Panc1 (cell line): ENCODE measurements around the gene P2RY14. TPM values are rescaled to one million over a fixed set of nuclear protein-coding genes. Genes with fewer than 3 reads are reported as not detected.

Experiments
- ATAC-seq: fragments of 200-7000 bp; cut with Tn5 transposase; 2 replicates; pipeline ENCODE4 v1.9.1; 2020; ENCODE audit warnings: mild to moderate bottlenecking, moderate library complexity
- Bru-seq: library from RNA; stranded (reverse); fragments of 400-500 nt; gene quantifications from one replicate; lab custom pipeline; 2021; lab: Mats Ljungman, UMichigan
- BruChase-seq, 2 experiments: library from RNA; stranded (reverse); fragments of 400-500 nt; gene quantifications; one replicate each; lab custom pipeline; 2021; lab: Mats Ljungman, UMichigan
- BruUV-seq: library from RNA; stranded (reverse); fragments of 400-500 nt; replicated peaks from 2 replicates; lab custom pipeline; 2021; lab: Mats Ljungman, UMichigan
- CTCF ChIA-PET: fragments of 300-600 bp; sonication (Branson Sonifier 250); formaldehyde crosslinking; loops from one replicate; lab custom pipeline; 2022; ENCODE audit warnings: antibody characterized with exemption; lab: Charles Lee
- POLR2A ChIA-PET: fragments of 300-600 bp; sonication (Branson Sonifier 250); formaldehyde crosslinking; loops from one replicate; lab custom pipeline; 2022; ENCODE audit warnings: antibody characterized with exemption; lab: Charles Lee
- DNase-seq: peaks from one replicate; pipeline ENCODE4 v3.0.0-alpha.2; 2010; ENCODE audit warnings: low read depth, low spot score
- H3K27ac ChIP-seq: 2 replicates; pipeline ENCODE4 v1.5.1; 2011; ENCODE audit warnings: mild to moderate bottlenecking, low read length, inconsistent platforms
- H3K27me3 ChIP-seq: fragments of 200-500 bp; sonication (Bioruptor generic); 2 replicates; pipeline ENCODE4 v1.6.0; 2014; ENCODE audit warnings: low read length, inconsistent platforms; ENCODE audit not compliant: control insufficient read depth, insufficient read depth
- H3K36me3 ChIP-seq: fragments of 200-500 bp; sonication (Bioruptor generic); 2 replicates; pipeline ENCODE4 v1.5.1; 2014; ENCODE audit warnings: inconsistent platforms, mild to moderate bottlenecking, low read length, moderate library complexity; ENCODE audit not compliant: control insufficient read depth, insufficient read depth
- H3K4me1 ChIP-seq: 2 replicates; pipeline ENCODE4 v1.5.1; 2011; ENCODE audit warnings: inconsistent platforms, mild to moderate bottlenecking, low read length, moderate library complexity; ENCODE audit not compliant: control insufficient read depth, insufficient read depth
- H3K4me3 ChIP-seq, 2 experiments: 2 replicates each; pipeline ENCODE4 v1.5.1; 2011 to 2012; ENCODE audit warnings: low read depth in 2 of 2, low read length in 2 of 2, mild to moderate bottlenecking in 2 of 2, inconsistent platforms in 1 of 2, moderate library complexity in 1 of 2
- H3K9me3 ChIP-seq: fragments of 200-500 bp; sonication (Bioruptor generic); 2 replicates; pipeline ENCODE4 v1.5.1; 2014; ENCODE audit warnings: low read depth, mild to moderate bottlenecking, inconsistent platforms, low read length, moderate library complexity; ENCODE audit not compliant: control insufficient read depth, insufficient read depth
- POLR2AphosphoS5 ChIP-seq: IDR thresholded peaks from 2 replicates; pipeline ENCODE4 v1.6.1; 2012; ENCODE audit warnings: mild to moderate bottlenecking, low read depth, low read length, moderate library complexity
- REST ChIP-seq, 2 experiments: IDR thresholded peaks; 2 replicates each; pipeline ENCODE4 v1.6.1; 2011 to 2012; ENCODE audit warnings: low read depth in 2 of 2, control low read depth in 1 of 2, low read length in 1 of 2, mild to moderate bottlenecking in 1 of 2, moderate library complexity in 1 of 2; ENCODE audit not compliant: insufficient read depth in 1 of 2
- SIN3A ChIP-seq: IDR thresholded peaks from 2 replicates; pipeline ENCODE4 v1.6.1; 2012; ENCODE audit warnings: low read depth, mild to moderate bottlenecking, low read length, moderate library complexity, borderline replicate concordance; ENCODE audit not compliant: insufficient read depth
- TCF7L2 ChIP-seq: IDR thresholded peaks from 2 replicates; pipeline ENCODE4 v1.6.1; 2011; ENCODE audit warnings: mild to moderate bottlenecking, low read depth, low read length, inconsistent platforms
- in situ Hi-C: cut with HindIII; loops from 2 replicates; pipeline ENCODE4 v1.10.0; 2016; ENCODE audit warnings: low sequenced_read_pairs, low pct_unique_long_range_greater_than_20kb
- intact Hi-C: fragments of 100-400 bp; cut with micrococcal nuclease; formaldehyde crosslinking; loops from one replicate; pipeline ENCODE4 v1.10.0; 2022; ENCODE audit not compliant: unreplicated experiment
- long read RNA-seq: library from polyadenylated mRNA; unstranded; transcript quantifications from one replicate; pipeline ENCODE4 v2.0.0, GENCODE V29; 2021; ENCODE audit not compliant: unreplicated experiment
- polyA plus RNA-seq: library from polyadenylated mRNA; unstranded; fragments of >200 nt; gene quantifications from one replicate; pipeline ENCODE4 v1.2.1, GENCODE V29; 2012; ENCODE audit warnings: missing spikeins; ENCODE audit not compliant: insufficient read length
- total RNA-seq: library from RNA; stranded (reverse); gene quantifications from one replicate; pipeline ENCODE4 v1.2.1, GENCODE V29; 2021; ENCODE audit not compliant: unreplicated experiment
- TF ChIP-seq, protein P1 (sequence below): fragments of 450-650 bp; IDR thresholded peaks from 2 replicates; pipeline ENCODE4 v1.5.1; 2017; ENCODE audit warnings: mild to moderate bottlenecking

The P2RY14 gene
- total RNA-seq = not detected
- not detected for polyA plus RNA-seq
- not detected for Bru-seq, nascent RNA
- not detected for BruChase-seq, experiment 1, labeled RNA remaining after a 2-hour chase
- not detected for BruChase-seq, experiment 2, labeled RNA remaining after a 6-hour chase
- long read RNA-seq = 0 reads

DNA sequence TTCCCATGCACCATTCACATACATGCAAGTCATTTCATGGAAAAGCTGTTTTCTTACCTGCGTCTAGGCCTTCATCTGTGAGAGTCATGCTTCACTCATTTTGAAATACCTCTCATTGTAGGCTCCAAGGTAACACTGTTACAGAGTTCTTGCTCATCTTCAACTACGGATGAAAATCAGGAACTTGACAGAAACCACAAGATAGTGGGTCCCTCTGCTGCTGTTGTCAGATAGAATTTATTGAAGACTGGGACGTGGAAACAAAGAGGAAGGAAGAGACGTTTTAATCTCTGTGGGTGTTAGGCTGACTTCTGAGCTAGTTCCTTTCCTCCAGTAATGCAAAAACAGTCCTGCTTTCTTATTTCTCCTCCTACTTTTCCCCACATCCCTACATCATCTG lies at the start of gene P2RY14:
Gene P2RY14, minus strand, starts transcription at position 313 of the 400 bp plus-strand sequence. CDS start 64,226 bp downstream, outside the sequence.
- intact Hi-C loops = no loop called here
- Histone ChIP-seq H3K27me3 (no peaks in the 10 kb centered on the region; the same call in 1 of the 2 replicates), H3K27ac (no peak within 1 kb of the TSS), H3K4me3 (no peak within 1 kb of the TSS), H3K4me1 (no peaks in the 10 kb centered on the region), H3K36me3 (no peaks in the 10 kb centered on the region), H3K9me3 (no peaks in the 10 kb centered on the region)
- no TSS peak for BruUV-seq
- no peak for TF ChIP-seq POLR2AphosphoS5
- no peak for TF ChIP-seq SIN3A
- TF ChIP-seq REST (IDR thresholded peaks at IDR 0.05; ENCODE audit: insufficient read depth in 1 of 2, low read depth in 2 of 2, low read length in 1 of 2) = no peak
- TF ChIP-seq, protein P1, sequence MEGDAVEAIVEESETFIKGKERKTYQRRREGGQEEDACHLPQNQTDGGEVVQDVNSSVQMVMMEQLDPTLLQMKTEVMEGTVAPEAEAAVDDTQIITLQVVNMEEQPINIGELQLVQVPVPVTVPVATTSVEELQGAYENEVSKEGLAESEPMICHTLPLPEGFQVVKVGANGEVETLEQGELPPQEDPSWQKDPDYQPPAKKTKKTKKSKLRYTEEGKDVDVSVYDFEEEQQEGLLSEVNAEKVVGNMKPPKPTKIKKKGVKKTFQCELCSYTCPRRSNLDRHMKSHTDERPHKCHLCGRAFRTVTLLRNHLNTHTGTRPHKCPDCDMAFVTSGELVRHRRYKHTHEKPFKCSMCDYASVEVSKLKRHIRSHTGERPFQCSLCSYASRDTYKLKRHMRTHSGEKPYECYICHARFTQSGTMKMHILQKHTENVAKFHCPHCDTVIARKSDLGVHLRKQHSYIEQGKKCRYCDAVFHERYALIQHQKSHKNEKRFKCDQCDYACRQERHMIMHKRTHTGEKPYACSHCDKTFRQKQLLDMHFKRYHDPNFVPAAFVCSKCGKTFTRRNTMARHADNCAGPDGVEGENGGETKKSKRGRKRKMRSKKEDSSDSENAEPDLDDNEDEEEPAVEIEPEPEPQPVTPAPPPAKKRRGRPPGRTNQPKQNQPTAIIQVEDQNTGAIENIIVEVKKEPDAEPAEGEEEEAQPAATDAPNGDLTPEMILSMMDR = no peak
- TF ChIP-seq TCF7L2 = no peak
- DNase-seq = no peak
- ATAC-seq = no peak
- in situ Hi-C loops = no loop called here
- CTCF ChIA-PET = no interaction called here
- POLR2A ChIA-PET = interaction anchor here (0.6 kb wide), 1 partner anchor 54 kb away, joined by 7 read pairs; no protein-coding TSS in a partner anchor

DNA sequence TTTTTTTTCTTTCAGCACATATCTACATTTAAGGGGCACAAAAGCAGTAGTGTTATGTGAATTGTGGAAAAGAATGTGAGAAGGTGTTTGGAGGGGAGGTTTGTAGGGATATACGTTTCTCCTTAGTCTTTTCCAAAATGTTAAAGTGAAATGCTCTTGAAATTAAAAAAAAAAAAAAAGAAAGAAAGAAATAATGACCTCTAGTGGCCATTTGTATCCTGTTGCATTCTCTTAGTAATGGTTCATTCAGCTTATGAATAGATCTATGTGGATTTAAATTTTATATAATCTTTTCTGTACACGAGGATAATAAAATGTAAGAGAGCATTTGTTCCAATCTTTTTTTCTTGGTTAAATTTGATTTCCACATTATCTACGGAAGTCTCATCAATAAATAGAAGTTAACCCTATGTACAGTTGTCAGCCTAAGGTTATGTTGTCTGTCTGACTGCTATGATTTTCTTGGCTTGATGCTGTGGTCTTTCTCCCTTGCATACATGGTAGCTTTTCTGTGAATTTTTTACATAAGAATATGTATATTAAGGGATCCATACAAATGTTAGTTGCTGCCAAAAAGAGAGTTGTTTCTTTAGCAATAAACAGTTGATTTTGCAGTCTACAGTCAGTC lies 49.3 kb upstream of the P2RY14 start:
- TF ChIP-seq REST (IDR thresholded peaks at IDR 0.05; ENCODE audit: insufficient read depth in 1 of 2, low read depth in 2 of 2, low read length in 1 of 2) = no peak
- TF ChIP-seq, protein P1 = peak; percentile 75; the same call in 1 of the 2 replicates
- 0 out of 2 replicates have a peak, but pooled peaks cover 3% of the 10 kb centered on the region for H3K27me3 ChIP-seq
- no peak for DNase-seq
- no peak overlapping the region for H3K27ac ChIP-seq
- intact Hi-C loops = loop anchor here (5.0 kb wide), 1 partner anchor 35 kb away; no protein-coding TSS in a partner anchor
- H3K36me3 ChIP-seq = no peaks in the 10 kb centered on the region
- no TSS peak for BruUV-seq
- no peak overlapping the region for H3K4me3 ChIP-seq
- ATAC-seq = no peak
- POLR2A ChIA-PET = no interaction called here
- CTCF ChIA-PET = interaction anchor here (0.7 to 0.8 kb wide), 7 partner anchors 84 to 514 kb away, joined by 3 to 11 read pairs (median 5); no protein-coding TSS in a partner anchor
- in situ Hi-C loops = no loop called here
- no peaks in the 10 kb centered on the region for H3K9me3 ChIP-seq
- H3K4me1 ChIP-seq = no peaks in the 10 kb centered on the region
